ENCODE measurements around the gene PAAF1. TPM values are rescaled to one million over a fixed set of nuclear protein-coding genes. Genes with fewer than 3 reads are reported as not detected.

Gene PAAF1
- total RNA-seq, 4 donors from 2014 or later = 10.7 to 15.4 (median 13.7) TPM

- H3K9me3 ChIP-seq = no peaks in the 10 kb centered on the region
- WGBS = 75% methylated on average over 19 of the region's 25 CpGs
- no peak overlapping the region for H3K4me3 ChIP-seq
- TF ChIP-seq EP300 (IDR thresholded peaks at IDR 0.05) = no peak
- no peak for TF ChIP-seq POLR2AphosphoS5 (IDR thresholded peaks at IDR 0.05)
- no peak for TF ChIP-seq POLR2A (IDR thresholded peaks at IDR 0.05)
- TF ChIP-seq, protein P1, sequence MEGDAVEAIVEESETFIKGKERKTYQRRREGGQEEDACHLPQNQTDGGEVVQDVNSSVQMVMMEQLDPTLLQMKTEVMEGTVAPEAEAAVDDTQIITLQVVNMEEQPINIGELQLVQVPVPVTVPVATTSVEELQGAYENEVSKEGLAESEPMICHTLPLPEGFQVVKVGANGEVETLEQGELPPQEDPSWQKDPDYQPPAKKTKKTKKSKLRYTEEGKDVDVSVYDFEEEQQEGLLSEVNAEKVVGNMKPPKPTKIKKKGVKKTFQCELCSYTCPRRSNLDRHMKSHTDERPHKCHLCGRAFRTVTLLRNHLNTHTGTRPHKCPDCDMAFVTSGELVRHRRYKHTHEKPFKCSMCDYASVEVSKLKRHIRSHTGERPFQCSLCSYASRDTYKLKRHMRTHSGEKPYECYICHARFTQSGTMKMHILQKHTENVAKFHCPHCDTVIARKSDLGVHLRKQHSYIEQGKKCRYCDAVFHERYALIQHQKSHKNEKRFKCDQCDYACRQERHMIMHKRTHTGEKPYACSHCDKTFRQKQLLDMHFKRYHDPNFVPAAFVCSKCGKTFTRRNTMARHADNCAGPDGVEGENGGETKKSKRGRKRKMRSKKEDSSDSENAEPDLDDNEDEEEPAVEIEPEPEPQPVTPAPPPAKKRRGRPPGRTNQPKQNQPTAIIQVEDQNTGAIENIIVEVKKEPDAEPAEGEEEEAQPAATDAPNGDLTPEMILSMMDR (IDR thresholded peaks at IDR 0.05) = no peak
- no peaks in the 10 kb centered on the region for H3K4me1 ChIP-seq
- H3K27me3 ChIP-seq = peaks cover 13% of the 10 kb centered on the region
- H3K36me3 ChIP-seq = no peaks in the 10 kb centered on the region
- no peak for DNase-seq (ENCODE audit: low spot score in 2 of 2)
- no peak overlapping the region for H3K27ac ChIP-seq
These were observed 81.0 kb downstream of the PAAF1 start for GRCh38 chr11:73957654-73958361.

DNA sequence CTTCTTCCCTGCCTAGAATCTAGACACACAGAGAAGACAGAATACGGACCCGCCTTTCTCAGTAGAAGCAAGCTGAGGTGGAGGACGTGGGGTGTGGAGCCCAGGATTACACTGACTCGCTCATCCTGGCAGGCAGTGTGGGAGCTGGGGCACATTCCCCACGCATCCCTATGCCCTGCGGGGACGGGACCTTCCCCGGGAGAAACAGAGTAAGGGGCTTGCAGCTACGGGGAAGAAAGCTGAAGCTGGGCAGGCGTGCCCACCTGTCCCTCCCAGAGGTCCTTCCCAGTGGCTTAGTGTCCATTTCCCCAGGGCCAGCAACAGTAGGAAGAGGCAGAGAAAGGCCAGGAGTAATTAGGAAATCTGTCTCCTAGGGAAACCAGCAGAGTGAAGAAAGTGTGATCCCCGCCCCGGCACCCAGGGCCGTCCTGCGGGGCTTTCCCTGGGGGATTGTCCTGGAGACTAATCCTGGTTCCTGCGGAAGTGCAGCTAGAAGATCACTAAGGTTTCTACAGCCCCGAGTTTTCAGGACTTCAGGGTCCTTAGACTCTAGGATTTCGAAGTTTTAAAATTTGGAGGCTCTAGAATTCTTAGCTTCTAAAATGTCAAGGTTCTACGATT, 81.8 kb downstream of the PAAF1 start:
- H3K27me3 ChIP-seq = peaks cover 13% of the 10 kb centered on the region
- H3K36me3 ChIP-seq = no peaks in the 10 kb centered on the region
- TF ChIP-seq, protein P1 (IDR thresholded peaks at IDR 0.05) = no peak
- no peak overlapping the region for H3K27ac ChIP-seq
- H3K9me3 ChIP-seq = no peaks in the 10 kb centered on the region
- H3K4me3 ChIP-seq = no peak overlapping the region
- DNase-seq (ENCODE audit: low spot score in 2 of 2) = no peak
- 83% methylated on average over 18 of the region's 18 CpGs for WGBS
- H3K4me1 ChIP-seq = no peaks in the 10 kb centered on the region

DNA sequence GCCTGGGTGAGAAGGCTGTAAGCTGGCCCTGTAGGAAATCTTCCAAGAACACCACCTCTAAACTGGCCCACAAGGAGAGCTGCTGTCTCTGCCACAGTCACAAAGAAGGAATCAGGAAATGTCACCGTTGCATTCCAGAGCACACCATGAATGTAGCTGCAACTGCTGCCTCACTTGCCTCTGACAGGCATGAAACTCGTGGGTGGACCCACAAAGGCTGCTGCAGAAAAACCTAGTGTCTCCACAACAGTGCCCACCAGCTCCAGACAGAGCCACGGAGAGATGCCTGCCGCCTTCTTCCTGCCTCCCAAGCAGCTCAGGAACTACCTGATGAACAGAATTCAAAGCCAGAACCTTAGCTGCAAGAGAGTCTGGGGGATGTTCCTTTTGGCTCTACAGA, 84.5 kb downstream of the PAAF1 start:
- Histone ChIP-seq H3K27ac (no peak overlapping the region), H3K36me3 (no peaks in the 10 kb centered on the region), H3K4me1 (peaks cover 7% of the 10 kb centered on the region), H3K4me3 (no peak overlapping the region), H3K27me3 (peaks cover 13% of the 10 kb centered on the region), H3K9me3 (no peaks in the 10 kb centered on the region)
- DNase-seq (ENCODE audit: low spot score in 2 of 2) = peak in 1 of 2 donors; percentile 29
- 87% methylated on average over 4 of the region's 4 CpGs for WGBS
- TF ChIP-seq POLR2A (IDR thresholded peaks at IDR 0.05) (no peak), POLR2AphosphoS5 (IDR thresholded peaks at IDR 0.05) (no peak), EP300 (IDR thresholded peaks at IDR 0.05) (no peak)
- TF ChIP-seq, protein P1 (IDR thresholded peaks at IDR 0.05) = no peak

DNA sequence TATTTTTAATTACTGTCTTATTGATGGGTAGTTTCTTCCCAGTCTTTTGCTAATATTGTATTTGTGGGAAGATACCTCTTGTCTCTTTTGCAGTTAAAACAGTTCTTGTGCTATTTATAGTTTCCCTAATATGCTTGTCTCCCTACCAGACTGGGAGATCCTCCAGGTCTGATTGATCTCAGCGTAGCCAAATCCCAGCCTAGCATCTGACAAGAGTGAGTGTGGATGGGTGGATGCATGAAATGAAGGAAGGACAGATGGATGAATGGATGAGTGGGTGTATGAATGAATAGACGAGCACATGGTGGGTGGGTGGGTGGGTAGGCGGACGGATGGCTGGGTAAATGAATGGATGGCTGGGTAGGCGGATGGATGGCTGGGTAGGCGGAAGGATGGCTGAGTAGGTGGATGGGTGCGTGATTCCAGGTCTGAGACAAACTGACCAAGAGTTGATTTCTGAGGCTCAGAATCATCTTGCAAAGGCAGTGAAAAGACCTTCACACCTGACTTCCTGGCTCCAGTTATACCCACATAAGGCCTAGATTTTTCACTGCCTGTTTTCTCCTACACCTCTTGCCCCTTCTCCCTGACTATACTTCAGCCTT, 85.4 kb downstream of the PAAF1 start:
- Histone ChIP-seq H3K4me3 (no peak overlapping the region), H3K27ac (no peak overlapping the region), H3K4me1 (peaks cover 7% of the 10 kb centered on the region), H3K27me3 (peaks cover 8% of the 10 kb centered on the region), H3K36me3 (no peaks in the 10 kb centered on the region), H3K9me3 (no peaks in the 10 kb centered on the region)
- DNase-seq (ENCODE audit: low spot score in 2 of 2) = peak in 1 of 2 donors; percentile 14
- WGBS = 63% methylated on average over 7 of the region's 7 CpGs
- TF ChIP-seq POLR2A (IDR thresholded peaks at IDR 0.05) = no peak
- TF ChIP-seq, protein P1 (IDR thresholded peaks at IDR 0.05) = no peak

- Histone ChIP-seq H3K4me1 (peaks cover 7% of the 10 kb centered on the region), H3K4me3 (no peak overlapping the region), H3K36me3 (no peaks in the 10 kb centered on the region), H3K27ac (no peak overlapping the region), H3K27me3 (no peaks in the 10 kb centered on the region), H3K9me3 (no peaks in the 10 kb centered on the region)
- no peak for DNase-seq (ENCODE audit: low spot score in 2 of 2)
- TF ChIP-seq, protein P1 (IDR thresholded peaks at IDR 0.05) = no peak
- TF ChIP-seq POLR2A (IDR thresholded peaks at IDR 0.05) (no peak), POLR2AphosphoS5 (IDR thresholded peaks at IDR 0.05) (no peak), EP300 (IDR thresholded peaks at IDR 0.05) (no peak)
- WGBS = 73% methylated on average over 8 of the region's 8 CpGs
These were observed 87.1 kb downstream of the PAAF1 start for GRCh38 chr11:73963861-73964260.

Measured in suprapubic skin (tissue), 4 donors.